Fibroblast of the aortic adventitia (primary cell): ENCODE measurements around the gene ARID5B. TPM values are rescaled to one million over a fixed set of nuclear protein-coding genes. Genes with fewer than 3 reads are reported as not detected.

Experiments used
- DNase-seq: peaks from one replicate; pipeline ENCODE4 v3.0.0-alpha.2; 2010; ENCODE audit warnings: low read depth
- H3K4me3 ChIP-seq: 2 replicates; pipeline ENCODE4 v1.5.1; 2011; ENCODE audit warnings: low read depth, mild to moderate bottlenecking, control low read depth, low read length, moderate library complexity
- total RNA-seq: library from RNA; depleted of rRNA; stranded (reverse); fragments of >200 nt; gene quantifications from 2 replicates; pipeline ENCODE4 v1.2.3, GENCODE V29; 2012; ENCODE audit warnings: low replicate concordance
- TF ChIP-seq, protein P1 (sequence below): IDR thresholded peaks from 2 replicates; pipeline ENCODE4 v1.5.1; 2011; ENCODE audit warnings: mild to moderate bottlenecking, low read length, control low read depth, inconsistent platforms; ENCODE audit not compliant: insufficient read depth

Gene ARID5B
- total RNA-seq, 1 donor, result 87.9 TPM

DNA sequence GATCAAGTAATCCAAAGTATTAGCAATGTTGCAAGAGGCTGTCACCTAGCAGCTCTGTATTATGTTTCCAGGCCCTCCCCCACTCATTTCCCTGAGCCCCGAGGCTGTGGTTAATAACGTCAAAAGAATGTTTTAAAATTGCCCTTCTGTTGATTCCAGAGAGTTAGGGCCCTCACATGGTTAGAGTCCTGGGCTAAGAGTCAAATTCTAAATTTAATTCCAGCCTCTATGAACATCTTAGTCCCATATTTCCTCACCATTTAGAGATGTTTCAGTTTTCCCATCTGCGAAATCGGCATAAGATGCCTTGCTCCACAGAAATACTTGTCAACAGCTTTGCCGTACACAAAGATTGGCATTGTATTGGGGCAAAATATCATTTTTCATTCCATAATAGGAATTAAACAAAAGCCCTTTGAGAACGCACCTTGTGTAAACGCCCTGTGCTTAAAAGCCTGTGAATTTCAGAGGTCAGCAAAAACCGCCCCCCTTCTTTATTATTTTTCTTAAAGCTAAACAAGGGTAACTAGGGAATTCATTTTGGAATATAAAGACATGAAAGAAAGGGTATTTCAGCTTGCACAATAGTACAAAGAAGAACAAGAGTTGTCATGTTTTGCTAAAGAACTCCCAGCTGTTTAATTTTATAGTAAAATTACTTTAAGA lies 135.8 kb downstream of the ARID5B start:
- TF ChIP-seq, protein P1, sequence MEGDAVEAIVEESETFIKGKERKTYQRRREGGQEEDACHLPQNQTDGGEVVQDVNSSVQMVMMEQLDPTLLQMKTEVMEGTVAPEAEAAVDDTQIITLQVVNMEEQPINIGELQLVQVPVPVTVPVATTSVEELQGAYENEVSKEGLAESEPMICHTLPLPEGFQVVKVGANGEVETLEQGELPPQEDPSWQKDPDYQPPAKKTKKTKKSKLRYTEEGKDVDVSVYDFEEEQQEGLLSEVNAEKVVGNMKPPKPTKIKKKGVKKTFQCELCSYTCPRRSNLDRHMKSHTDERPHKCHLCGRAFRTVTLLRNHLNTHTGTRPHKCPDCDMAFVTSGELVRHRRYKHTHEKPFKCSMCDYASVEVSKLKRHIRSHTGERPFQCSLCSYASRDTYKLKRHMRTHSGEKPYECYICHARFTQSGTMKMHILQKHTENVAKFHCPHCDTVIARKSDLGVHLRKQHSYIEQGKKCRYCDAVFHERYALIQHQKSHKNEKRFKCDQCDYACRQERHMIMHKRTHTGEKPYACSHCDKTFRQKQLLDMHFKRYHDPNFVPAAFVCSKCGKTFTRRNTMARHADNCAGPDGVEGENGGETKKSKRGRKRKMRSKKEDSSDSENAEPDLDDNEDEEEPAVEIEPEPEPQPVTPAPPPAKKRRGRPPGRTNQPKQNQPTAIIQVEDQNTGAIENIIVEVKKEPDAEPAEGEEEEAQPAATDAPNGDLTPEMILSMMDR, result no peak
- H3K4me3 ChIP-seq, result no peak overlapping the region
- DNase-seq, result peak; percentile 70

DNA sequence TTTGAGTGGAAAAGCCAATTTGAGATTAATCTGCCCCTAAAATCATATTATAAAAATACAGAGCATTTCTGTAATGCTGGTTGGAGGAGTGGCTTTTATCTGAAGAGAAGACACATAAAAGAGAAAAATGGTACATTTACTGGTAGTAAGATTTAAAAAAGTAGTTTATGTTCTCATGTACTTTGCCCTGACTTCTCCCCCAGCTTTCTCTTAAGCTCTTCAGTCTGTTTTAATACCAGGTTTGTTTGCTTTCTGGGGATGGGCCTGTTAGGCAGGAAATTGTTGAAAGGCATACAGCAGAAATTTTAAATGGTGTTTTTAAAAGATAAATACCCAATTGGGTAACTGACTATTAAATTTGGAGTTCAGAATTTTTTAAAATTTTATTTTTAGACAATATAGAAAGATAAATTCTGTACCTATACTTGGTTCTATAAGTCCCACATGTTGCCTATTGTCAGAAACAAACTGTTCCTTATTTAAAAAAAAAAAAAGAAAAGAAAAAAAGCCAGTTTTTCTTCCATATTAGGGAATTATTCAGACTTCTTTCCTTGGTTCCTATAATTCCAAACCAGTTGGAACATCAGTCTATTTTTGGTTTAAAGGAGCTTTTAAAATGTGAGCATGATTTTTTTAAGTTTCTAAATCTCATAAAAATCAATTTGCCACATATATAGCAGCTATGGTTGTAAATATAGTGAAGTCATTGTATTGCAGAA lies 136.6 kb downstream of the ARID5B start:
- TF ChIP-seq, protein P1, result no peak
- no peak overlapping the region for H3K4me3 ChIP-seq
- DNase-seq, result no peak

DNA sequence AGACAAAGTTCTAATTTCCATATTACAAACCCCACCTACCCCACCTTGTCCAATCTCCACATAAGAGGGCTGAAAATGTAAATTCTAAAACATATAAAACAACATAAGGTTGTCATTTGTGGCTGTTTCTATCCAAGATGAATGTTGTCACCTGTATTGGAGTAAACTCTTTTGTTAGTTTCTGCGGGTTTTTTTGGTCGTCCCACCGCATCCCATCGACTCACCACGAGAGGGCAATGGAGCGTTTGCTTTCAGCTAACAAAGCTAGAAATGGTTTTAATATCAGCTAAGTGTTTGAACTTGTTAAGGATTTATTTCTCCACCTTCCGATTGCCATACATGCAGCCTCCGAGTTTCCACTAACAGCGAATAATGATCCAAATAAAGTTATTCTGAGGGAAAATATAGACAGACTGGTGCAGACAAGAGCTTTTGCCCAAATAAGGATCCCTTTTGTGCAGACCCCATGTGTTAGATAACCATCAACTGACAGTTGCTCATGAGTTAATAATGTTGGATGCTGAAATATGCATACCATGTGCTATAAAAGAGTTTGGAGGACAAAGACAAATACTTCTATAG lies 137.2 kb downstream of the ARID5B start:
- H3K4me3 ChIP-seq, result no peak overlapping the region
- TF ChIP-seq, protein P1, result peak; percentile 90
- DNase-seq, result peak; percentile 85

DNA sequence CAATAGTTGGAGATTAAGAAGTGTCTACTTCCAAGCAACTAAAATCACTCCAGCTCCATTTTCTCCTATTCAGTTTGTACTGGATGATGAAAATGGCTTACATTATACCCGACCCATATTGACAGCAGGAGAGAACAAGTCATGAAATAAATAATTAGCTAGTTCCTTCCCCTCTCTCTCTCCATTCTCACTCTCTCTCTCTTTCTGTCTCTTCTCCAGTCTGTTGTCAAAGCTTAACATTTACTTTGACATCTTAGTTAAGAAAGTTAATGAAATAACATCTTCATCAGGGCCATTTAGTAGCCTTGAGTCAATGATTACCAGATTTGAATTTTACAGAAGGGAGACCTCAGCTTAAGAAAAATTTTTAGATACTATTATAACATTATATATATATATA lies 138.5 kb downstream of the ARID5B start:
- TF ChIP-seq, protein P1, result no peak
- no peak for DNase-seq
- no peak overlapping the region for H3K4me3 ChIP-seq

DNA sequence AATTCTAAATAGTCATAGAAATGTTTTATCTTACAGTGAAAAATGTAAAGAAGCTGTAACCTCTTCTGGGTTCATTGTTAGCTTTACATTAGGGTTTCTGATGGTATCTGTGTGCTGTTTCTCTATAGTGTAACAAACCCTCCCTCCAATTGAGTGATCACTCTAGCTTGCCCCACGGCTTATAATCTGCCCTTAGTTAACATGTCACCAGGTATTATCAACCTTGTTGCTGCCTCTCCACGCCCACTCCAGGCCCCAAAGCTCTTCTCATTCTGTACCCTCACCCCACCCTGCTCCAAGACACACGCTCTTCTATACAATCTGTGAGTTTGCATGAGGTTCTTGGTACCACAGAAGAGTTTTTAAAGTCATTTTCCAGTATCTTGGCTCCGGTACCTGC lies 139.4 kb downstream of the ARID5B start:
- TF ChIP-seq, protein P1, result no peak
- no peak overlapping the region for H3K4me3 ChIP-seq
- DNase-seq, result no peak

DNA sequence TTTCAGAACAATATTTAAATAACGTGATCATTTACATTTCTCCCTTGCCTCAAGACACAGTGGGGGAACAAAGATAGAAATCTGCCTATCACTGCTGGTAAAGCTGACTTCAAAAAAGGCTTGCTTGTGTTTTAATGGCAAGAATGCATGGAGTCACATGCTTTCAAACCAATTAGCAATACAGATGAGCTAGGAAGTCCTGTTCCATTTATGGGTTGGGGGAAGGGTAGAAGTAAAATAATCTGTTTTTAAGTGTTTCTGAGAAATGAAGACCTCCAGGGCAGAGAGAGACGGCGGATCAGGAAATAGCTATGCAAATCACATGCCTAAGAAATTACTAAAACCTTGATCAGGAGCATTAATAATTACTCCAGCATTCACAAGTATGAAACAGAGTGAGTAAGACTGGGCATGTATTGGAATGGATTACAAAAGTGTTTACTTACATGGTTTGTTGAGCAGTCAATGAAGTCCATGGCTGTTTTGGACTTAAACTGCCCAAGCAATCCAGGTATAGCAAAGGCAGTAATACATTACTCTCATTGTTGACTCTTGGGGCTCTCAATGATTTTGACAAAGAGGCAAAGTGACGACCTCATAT lies 142.0 kb downstream of the ARID5B start:
- peak; percentile 41 for DNase-seq
- TF ChIP-seq, protein P1, result no peak
- H3K4me3 ChIP-seq, result no peak overlapping the region
